HG03097 (cell line): ENCODE data around the gene INTS1.

Experiments used
- ATAC-seq: cut with Tn5 transposase; IDR thresholded peaks from one replicate; pipeline ENCODE4 v1.9.1; 2021; ENCODE audit not compliant: unreplicated experiment, low FRiP score

Gene INTS1

GRCh38 chr7:1543826-1544177 is 39.6 kb upstream of the INTS1 start:
- no peak for ATAC-seq

GRCh38 chr7:1542841-1543747 is 38.9 kb upstream of the INTS1 start:
- no peak for ATAC-seq

DNA sequence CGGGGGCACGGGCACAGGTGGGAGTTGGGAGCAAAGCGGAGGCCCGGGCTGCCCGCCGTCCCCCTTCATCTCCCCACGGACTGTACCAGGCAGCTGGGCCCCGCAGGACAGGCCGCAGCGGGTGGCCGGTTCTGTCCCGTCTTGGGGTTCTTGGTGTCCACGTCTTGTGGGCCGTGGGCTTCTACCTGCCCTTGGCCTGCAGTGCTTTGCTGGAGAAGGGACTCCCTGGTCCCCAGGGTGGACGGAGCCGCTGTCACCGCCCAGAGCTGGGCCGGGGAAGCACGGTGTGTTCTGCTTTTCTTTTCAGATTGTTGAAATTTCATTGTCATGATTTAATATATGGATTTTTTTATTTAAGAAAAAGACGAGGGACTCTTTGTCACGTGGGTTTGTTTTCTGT is 38.1 kb upstream of the INTS1 start:
- no peak for ATAC-seq

DNA sequence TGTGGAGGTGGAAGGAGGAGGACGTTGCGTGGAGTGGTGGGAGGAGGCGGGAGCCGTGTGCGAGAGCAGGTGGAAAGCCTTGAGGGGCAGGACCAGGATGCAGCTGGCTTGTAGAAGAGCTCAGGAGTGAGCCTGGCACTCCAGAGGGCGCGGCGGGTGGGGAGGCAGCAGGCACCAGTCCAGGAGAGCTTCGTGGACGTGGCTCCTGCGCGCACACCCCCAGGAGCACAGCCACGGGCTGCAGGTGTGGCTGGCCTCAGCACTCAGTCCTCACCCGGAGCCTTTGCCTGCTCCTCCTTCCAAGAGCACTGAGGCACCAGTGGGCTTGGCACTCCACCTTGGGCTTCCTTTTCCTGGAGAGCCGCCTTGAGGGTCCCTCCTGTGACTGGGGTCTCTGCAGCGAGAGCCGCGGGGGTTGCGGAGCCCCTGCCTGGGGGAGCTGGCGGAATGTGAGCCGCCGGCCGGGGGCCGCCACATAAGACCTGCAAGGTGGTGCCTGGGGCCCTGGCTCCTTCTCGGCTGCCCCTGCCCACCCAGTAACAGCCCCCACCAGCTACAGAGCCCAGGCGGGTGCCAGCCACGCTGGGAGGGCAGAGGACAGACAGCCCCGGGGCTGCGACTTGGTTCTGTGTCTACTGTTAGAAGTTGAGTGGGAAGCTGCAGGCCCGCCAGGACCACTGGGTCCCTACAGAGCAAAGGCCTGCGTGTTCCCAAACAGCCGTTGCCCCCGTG is 37.4 kb upstream of the INTS1 start:
- ATAC-seq: no peak

GRCh38 chr7:1540776-1541271 is 36.6 kb upstream of the INTS1 start:
- ATAC-seq: no peak

GRCh38 chr7:1539882-1540775 is 35.9 kb upstream of the INTS1 start:
- ATAC-seq: no peak

DNA sequence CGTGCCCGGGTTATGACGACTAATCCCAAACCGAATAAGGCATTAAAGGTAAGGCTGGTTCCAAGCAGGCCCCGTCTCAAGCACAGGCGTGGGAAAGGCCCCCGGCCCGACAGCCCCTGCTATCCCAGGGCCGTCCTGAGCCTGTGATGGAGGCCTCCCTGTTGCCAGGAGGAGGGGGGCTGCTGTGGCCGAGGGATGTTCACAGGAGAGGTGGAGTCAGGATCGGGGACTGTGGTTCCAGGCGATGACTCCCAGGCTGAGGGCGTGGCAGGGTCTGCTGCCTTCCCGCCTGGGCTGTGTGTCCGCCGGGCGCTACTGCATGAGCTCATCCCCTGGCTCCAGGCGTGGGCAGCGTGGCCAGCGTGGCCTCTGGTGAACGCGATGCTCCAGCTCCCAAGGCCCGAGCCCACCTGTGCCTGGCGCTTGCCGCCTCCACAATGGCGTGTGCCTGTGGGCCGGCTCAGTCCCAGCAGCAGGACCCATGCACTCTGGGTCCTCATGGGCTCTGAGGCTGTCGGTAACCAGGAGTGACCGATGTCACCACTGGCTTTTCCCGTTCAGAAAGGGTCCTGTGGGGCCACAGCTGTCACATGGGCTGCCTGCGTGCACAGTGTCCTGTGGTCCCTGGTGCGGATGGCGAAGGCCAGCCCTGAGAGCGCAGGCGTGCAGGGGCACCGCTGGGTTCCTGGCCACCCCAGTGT is 35.1 kb upstream of the INTS1 start:
- ATAC-seq: no peak

- no peak for ATAC-seq
Observed at GRCh38 chr7:1538544-1539180, 34.5 kb upstream of the INTS1 start.

GRCh38 chr7:1537535-1538412 is 33.6 kb upstream of the INTS1 start:
- no peak for ATAC-seq

DNA sequence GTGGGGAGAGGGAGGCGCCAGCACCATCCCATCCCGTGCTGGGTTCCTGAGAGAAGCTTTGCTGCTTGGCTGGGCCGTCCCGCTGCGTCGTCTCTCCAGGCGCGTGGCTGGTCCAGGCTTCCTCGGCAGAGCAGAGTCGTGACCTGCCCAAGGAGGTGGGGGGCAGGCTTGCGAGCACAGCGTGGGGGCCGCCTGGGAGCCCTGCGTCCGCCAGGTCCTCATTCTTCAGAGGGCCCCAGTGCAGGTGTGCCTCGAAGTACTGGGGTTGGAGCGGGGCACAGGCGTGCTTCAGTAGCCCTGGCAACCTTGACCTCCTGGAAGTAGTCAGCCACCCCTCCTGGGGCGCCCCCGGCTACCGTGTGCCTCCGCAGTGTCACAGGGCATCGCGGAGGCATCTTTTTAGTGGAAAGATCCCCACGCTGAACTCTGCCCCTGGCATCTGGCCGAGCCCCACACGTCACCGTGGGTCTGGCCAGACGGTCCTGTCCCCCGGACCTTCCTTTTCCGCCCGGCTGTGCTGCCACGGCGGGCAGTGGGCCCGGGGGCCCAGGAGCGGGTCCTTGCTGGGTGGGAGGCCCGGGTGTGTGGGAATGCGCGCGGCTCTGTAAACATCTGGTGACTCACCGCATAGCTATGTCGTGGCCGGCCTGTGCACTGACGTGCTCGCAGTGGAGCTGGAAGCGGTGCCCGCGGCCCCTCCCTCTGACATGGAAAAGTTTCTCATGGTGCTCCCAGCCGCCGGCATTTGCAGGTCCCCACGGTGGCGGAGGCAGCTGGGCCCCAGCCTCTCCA is 32.8 kb upstream of the INTS1 start:
- no peak for ATAC-seq

GRCh38 chr7:1536455-1536742 is 32.2 kb upstream of the INTS1 start:
- ATAC-seq: no peak

- ATAC-seq: no peak
Observed at GRCh38 chr7:1535701-1536454, 31.7 kb upstream of the INTS1 start.

DNA sequence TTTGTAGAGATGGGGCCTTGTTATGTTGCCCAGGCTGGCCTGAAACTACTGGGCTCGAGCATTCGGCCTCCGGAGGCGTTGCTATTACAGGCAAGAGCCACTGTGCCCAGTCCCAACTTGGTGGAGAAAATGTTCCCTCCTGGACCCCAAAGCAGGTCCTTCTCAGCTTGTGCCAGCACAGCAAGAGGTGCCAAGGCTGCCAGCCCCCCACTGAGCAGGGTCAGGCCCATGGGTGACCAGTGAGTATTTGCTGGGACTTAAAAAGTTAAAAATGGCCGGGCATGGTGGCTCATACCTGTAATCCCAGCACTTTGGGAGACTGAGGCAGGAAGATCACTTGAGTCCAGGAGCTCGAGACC is 30.9 kb upstream of the INTS1 start:
- no peak for ATAC-seq

- no peak for ATAC-seq
Observed at GRCh38 chr7:1534330-1535099, 30.3 kb upstream of the INTS1 start.

- no peak for ATAC-seq
Observed at GRCh38 chr7:1533547-1534329, 29.5 kb upstream of the INTS1 start.

GRCh38 chr7:1533255-1533546 is 29.0 kb upstream of the INTS1 start:
- no peak for ATAC-seq
